Measurements from ENCODE around the gene C1orf50. TPM values are rescaled to one million over a fixed set of nuclear protein-coding genes. Genes with fewer than 3 reads are reported as not detected.

Gene C1orf50
- total and polyA plus RNA-seq, 2 donors (not counting 1 experiment from before 2014, with no cell fraction given): 2.7 to 17.1 TPM

DNA sequence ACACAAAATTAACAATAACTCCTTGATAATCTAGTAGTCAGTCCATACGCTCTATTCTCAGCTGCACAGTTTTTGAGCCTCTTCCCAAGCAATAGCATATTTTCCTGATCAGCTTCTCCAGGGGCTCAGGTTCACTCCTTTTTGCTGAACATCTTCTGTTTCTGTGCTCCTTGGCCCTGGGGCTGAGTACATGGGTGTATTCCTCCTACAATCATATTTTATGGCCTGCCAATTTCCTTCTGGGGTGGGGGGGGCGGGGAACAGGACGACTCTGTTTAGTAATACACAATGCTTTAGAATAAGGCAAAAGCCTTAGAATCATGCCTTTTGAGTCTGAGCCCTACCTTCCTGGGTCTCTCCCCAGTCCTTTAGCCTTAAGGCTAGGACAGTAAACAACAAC lies 35.5 kb upstream of the C1orf50 start:
- no peak overlapping the region for H3K4me2 ChIP-seq (replicated peaks; ENCODE audit: low read depth, low read length, poor library complexity, severe bottlenecking)
- H3K27ac ChIP-seq (ENCODE audit: low read length in 2 of 2): no peak overlapping the region
- Mint-ChIP-seq H3K4me1 (peaks cover 4% of the 10 kb centered on the region), H3K27ac (no peak overlapping the region), H3K27me3 (no peaks in the 10 kb centered on the region), H3K4me3 (no peak overlapping the region), H3K9me3 (ENCODE audit: insufficient read depth) (no peaks in the 10 kb centered on the region)
- H3K79me2 ChIP-seq (ENCODE audit: control insufficient read depth, insufficient read depth, low read length): no peaks in the 10 kb centered on the region
- H2AFZ ChIP-seq (ENCODE audit: insufficient read depth, low read depth, low read length, poor library complexity, severe bottlenecking): no peak overlapping the region
- 100% methylated on average over 1 of the region's 3 CpGs for WGBS (ENCODE audit: insufficient coverage)
- H4K20me1 ChIP-seq (ENCODE audit: control insufficient read depth, insufficient read depth, low read length, poor library complexity, severe bottlenecking): no peaks in the 10 kb centered on the region
- H3K9ac ChIP-seq (ENCODE audit: low read length): no peak overlapping the region
- intact Hi-C loops (cut with micrococcal nuclease): no loop called here
- no peak for TF ChIP-seq EZH2 (IDR thresholded peaks at IDR 0.05; ENCODE audit: borderline replicate concordance, insufficient read depth, low read depth, low read length, poor library complexity, severe bottlenecking)
- TF ChIP-seq, protein P1, sequence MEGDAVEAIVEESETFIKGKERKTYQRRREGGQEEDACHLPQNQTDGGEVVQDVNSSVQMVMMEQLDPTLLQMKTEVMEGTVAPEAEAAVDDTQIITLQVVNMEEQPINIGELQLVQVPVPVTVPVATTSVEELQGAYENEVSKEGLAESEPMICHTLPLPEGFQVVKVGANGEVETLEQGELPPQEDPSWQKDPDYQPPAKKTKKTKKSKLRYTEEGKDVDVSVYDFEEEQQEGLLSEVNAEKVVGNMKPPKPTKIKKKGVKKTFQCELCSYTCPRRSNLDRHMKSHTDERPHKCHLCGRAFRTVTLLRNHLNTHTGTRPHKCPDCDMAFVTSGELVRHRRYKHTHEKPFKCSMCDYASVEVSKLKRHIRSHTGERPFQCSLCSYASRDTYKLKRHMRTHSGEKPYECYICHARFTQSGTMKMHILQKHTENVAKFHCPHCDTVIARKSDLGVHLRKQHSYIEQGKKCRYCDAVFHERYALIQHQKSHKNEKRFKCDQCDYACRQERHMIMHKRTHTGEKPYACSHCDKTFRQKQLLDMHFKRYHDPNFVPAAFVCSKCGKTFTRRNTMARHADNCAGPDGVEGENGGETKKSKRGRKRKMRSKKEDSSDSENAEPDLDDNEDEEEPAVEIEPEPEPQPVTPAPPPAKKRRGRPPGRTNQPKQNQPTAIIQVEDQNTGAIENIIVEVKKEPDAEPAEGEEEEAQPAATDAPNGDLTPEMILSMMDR (IDR thresholded peaks at IDR 0.05): no peak
- no peak for ATAC-seq (ENCODE audit: low read depth)
- no peaks in the 10 kb centered on the region for H3K27me3 ChIP-seq (replicated peaks in 1 of 4; ENCODE audit: control extremely low read depth in 1 of 4, control insufficient read depth in 3 of 4, insufficient read depth in 4 of 4, low read length in 3 of 4)
- CTCF ChIA-PET: no interaction called here
- no peak for DNase-seq
- no peak overlapping the region for H3K4me3 ChIP-seq (ENCODE audit: control extremely low read depth in 1 of 5, extremely low read depth in 1 of 5, insufficient read depth in 1 of 5, low read depth in 2 of 5, low read length in 4 of 5)
- no peaks in the 10 kb centered on the region for H3K9me3 ChIP-seq (ENCODE audit: control extremely low read depth in 1 of 3, control insufficient read depth in 2 of 3, insufficient read depth in 1 of 3, low read length in 2 of 3)
- POLR2A ChIA-PET: interaction anchor here (0.7 kb wide), 1 partner anchor 920 kb away, joined by 6 read pairs; no protein-coding TSS in a partner anchor
- H3K4me1 ChIP-seq (ENCODE audit: control insufficient read depth in 2 of 2, insufficient read depth in 2 of 2, low read length in 2 of 2): peaks cover 0 to 1% of the 10 kb centered on the region in 2 donors
- H3K36me3 ChIP-seq (replicated peaks in 1 of 2; ENCODE audit: control extremely low read depth in 1 of 2, control insufficient read depth in 1 of 2, extremely low read depth in 1 of 2, insufficient read depth in 2 of 2, low read length in 1 of 2): no peaks in the 10 kb centered on the region

DNA sequence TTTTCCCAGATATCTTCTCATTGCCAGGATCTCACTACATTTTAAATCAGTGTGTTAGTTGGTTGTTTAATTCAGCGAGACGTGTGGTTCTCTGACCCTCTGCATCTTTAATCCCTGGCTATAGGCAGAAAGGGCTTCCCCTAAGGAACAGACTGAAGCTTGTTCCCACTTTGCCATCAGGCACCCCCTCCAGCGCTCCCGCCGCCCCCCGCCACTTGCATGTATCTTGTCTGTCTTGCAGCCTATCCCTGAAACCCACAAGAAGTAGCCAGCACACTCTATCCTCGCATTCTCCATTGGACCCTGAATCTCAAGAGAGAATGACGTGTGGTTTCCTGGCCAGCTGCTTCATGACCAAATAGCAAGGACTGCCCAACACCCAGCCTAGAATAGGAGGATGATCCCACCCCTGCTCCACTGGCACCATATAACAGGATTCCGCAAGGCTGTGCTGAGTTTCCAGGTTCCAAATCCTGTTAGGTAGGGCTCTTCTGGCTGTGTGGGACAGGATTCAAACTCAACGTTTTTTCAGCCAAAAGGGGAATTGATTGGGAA lies 34.8 kb upstream of the C1orf50 start:
- H3K9me3 Mint-ChIP-seq (ENCODE audit: insufficient read depth): no peaks in the 10 kb centered on the region
- H3K4me1 ChIP-seq (ENCODE audit: control insufficient read depth in 2 of 2, insufficient read depth in 2 of 2, low read length in 2 of 2): peaks cover 6 to 8% of the 10 kb centered on the region in 2 donors
- H3K27ac Mint-ChIP-seq: no peak overlapping the region
- ChIA-PET POLR2A (no interaction called here), CTCF (no interaction called here)
- H3K9ac ChIP-seq (ENCODE audit: low read length): no peak overlapping the region
- ATAC-seq (ENCODE audit: low read depth) (no peak), DNase-seq (no peak)
- H2AFZ ChIP-seq (ENCODE audit: insufficient read depth, low read depth, low read length, poor library complexity, severe bottlenecking): no peak overlapping the region
- H3K36me3 ChIP-seq (replicated peaks in 1 of 2; ENCODE audit: control extremely low read depth in 1 of 2, control insufficient read depth in 1 of 2, extremely low read depth in 1 of 2, insufficient read depth in 2 of 2, low read length in 1 of 2): no peaks in the 10 kb centered on the region
- TF ChIP-seq, protein P1 (IDR thresholded peaks at IDR 0.05): no peak
- TF ChIP-seq EZH2 (IDR thresholded peaks at IDR 0.05; ENCODE audit: borderline replicate concordance, insufficient read depth, low read depth, low read length, poor library complexity, severe bottlenecking): no peak
- no peak overlapping the region for H3K4me3 Mint-ChIP-seq
- H3K4me2 ChIP-seq (replicated peaks; ENCODE audit: low read depth, low read length, poor library complexity, severe bottlenecking): no peak overlapping the region
- intact Hi-C loops (cut with micrococcal nuclease): no loop called here
- peaks cover 10% of the 10 kb centered on the region for H3K4me1 Mint-ChIP-seq
- no peaks in the 10 kb centered on the region for H3K27me3 ChIP-seq (replicated peaks in 1 of 4; ENCODE audit: control extremely low read depth in 1 of 4, control insufficient read depth in 3 of 4, insufficient read depth in 4 of 4, low read length in 3 of 4)
- no peaks in the 10 kb centered on the region for H4K20me1 ChIP-seq (ENCODE audit: control insufficient read depth, insufficient read depth, low read length, poor library complexity, severe bottlenecking)
- H3K4me3 ChIP-seq (ENCODE audit: control extremely low read depth in 1 of 5, extremely low read depth in 1 of 5, insufficient read depth in 1 of 5, low read depth in 2 of 5, low read length in 4 of 5): no peak overlapping the region
- H3K27me3 Mint-ChIP-seq: no peaks in the 10 kb centered on the region
- WGBS (ENCODE audit: insufficient coverage): 82% methylated on average over 6 of the region's 10 CpGs
- no peaks in the 10 kb centered on the region for H3K9me3 ChIP-seq (ENCODE audit: control extremely low read depth in 1 of 3, control insufficient read depth in 2 of 3, insufficient read depth in 1 of 3, low read length in 2 of 3)
- no peaks in the 10 kb centered on the region for H3K79me2 ChIP-seq (ENCODE audit: control insufficient read depth, insufficient read depth, low read length)
- no peak overlapping the region for H3K27ac ChIP-seq (ENCODE audit: low read length in 2 of 2)

Data from B cell (primary cell).